A673 (cell line): ENCODE measurements around the gene YTHDF1. TPM values are rescaled to one million over a fixed set of nuclear protein-coding genes. Genes with fewer than 3 reads are reported as not detected.
"Not testable (repeated sequence)": the region's sequence is repeated elsewhere in the genome, so short reads cannot be mapped to it uniquely, and the experiment has no call there.

Experiments
- BruUV-seq: library from RNA; stranded (reverse); fragments of 400-500 nt; replicated peaks from 2 replicates; lab custom pipeline; 2021; lab: Mats Ljungman, UMichigan
- CTCF ChIA-PET: fragments of 300-600 bp; sonication (Branson Sonifier 250); formaldehyde crosslinking; loops from one replicate; lab custom pipeline; 2022; ENCODE audit warnings: antibody characterized with exemption; lab: Charles Lee
- POLR2A ChIA-PET: fragments of 300-600 bp; sonication (Branson Sonifier 250); formaldehyde crosslinking; loops from one replicate; lab custom pipeline; 2022; ENCODE audit warnings: antibody characterized with exemption; ENCODE audit not compliant: low non-redundant PET; lab: Charles Lee
- DNase-seq: peaks from one replicate; pipeline ENCODE4 v3.0.0-alpha.2; 2015; ENCODE audit warnings: low spot score
- H3K27ac ChIP-seq: fragments of 200-600 bp; sonication (generic); 2 replicates; pipeline ENCODE4 v1.5.1; 2016; ENCODE audit warnings: mixed run types, low read depth, mild to moderate bottlenecking, mixed read lengths, antibody characterized with exemption, low read length; ENCODE audit not compliant: poor library complexity, severe bottlenecking
- H3K27me3 ChIP-seq: fragments of 200-600 bp; sonication (generic); replicated peaks from 2 replicates; pipeline ENCODE4 v1.6.1; 2017; ENCODE audit warnings: mixed run types, low read depth, mild to moderate bottlenecking, mixed read lengths, antibody characterized with exemption, low read length; ENCODE audit not compliant: insufficient read depth, poor library complexity
- H3K36me3 ChIP-seq: fragments of 200-600 bp; sonication (generic); 2 replicates; pipeline ENCODE4 v1.6.1; 2016; ENCODE audit warnings: mixed run types, mild to moderate bottlenecking, mixed read lengths, antibody characterized with exemption, low read length; ENCODE audit not compliant: insufficient read depth, poor library complexity, severe bottlenecking
- H3K4me1 ChIP-seq: fragments of 200-600 bp; sonication (generic); 2 replicates; pipeline ENCODE4 v1.6.1; 2017; ENCODE audit warnings: mixed run types, mild to moderate bottlenecking, mixed read lengths, antibody characterized with exemption, low read length; ENCODE audit not compliant: insufficient read depth, poor library complexity, severe bottlenecking
- H3K4me3 ChIP-seq: fragments of 200-600 bp; sonication (generic); 2 replicates; pipeline ENCODE4 v1.5.1; 2016; ENCODE audit warnings: low read depth, mixed run types, mild to moderate bottlenecking, mixed read lengths, low read length; ENCODE audit not compliant: poor library complexity, severe bottlenecking
- H3K9me3 ChIP-seq: fragments of 200-600 bp; sonication (generic); 2 replicates; pipeline ENCODE4 v1.6.1; 2016; ENCODE audit warnings: mixed run types, low read depth, mild to moderate bottlenecking, mixed read lengths, antibody characterized with exemption, low read length; ENCODE audit not compliant: poor library complexity, severe bottlenecking
- CTCF ChIP-seq: fragments of 300-800, 200-600 bp; sonication (generic); conservative IDR thresholded peaks from 2 replicates; pipeline ENCODE4 v1.5.1; 2017; ENCODE audit warnings: low read depth, mild to moderate bottlenecking, antibody characterized with exemption, low read length, moderate library complexity, mixed read lengths
- EZH2 ChIP-seq: fragments of 200-600 bp; sonication (generic); IDR thresholded peaks from 2 replicates; pipeline ENCODE4 v1.6.1; 2017; ENCODE audit warnings: borderline replicate concordance, low read depth, mild to moderate bottlenecking, mixed read lengths, antibody characterized with exemption, low read length; ENCODE audit not compliant: poor library complexity, severe bottlenecking
- intact Hi-C: fragments of 100-400 bp; cut with micrococcal nuclease; formaldehyde crosslinking; loops from one replicate; pipeline ENCODE4 v1.10.0; 2022; ENCODE audit not compliant: unreplicated experiment
- total RNA-seq: library from RNA; stranded (reverse); gene quantifications from 2 replicates; pipeline ENCODE4 v1.2.3, GENCODE V29; 2021

The YTHDF1 gene
- total RNA-seq, 1 experiment from 2014 or later, result 52.4 TPM

GRCh38 chr20:63223121-63223825 lies 7.3 kb upstream of the YTHDF1 start:
- no peaks in the 10 kb centered on the region for H3K36me3 ChIP-seq
- POLR2A ChIA-PET, result interaction anchor here (0.6 kb wide), 1 partner anchor 322 kb away, joined by 5 read pairs; no protein-coding TSS in a partner anchor
- peak; percentile 81 for TF ChIP-seq CTCF
- no peak for TF ChIP-seq EZH2
- CTCF ChIA-PET, result interaction anchor here (0.5 to 2.6 kb wide), 11 partner anchors 10 to 1032 kb away, joined by 3 to 25 read pairs (median 4); partner anchors contain the start of gene PCMTD2
- H3K4me3 ChIP-seq, result no peak overlapping the region
- no TSS peak for BruUV-seq
- no peaks in the 10 kb centered on the region for H3K9me3 ChIP-seq
- peaks cover 14% of the 10 kb centered on the region for H3K27me3 ChIP-seq
- intact Hi-C loops, result no loop called here
- H3K27ac ChIP-seq, result no peak overlapping the region
- H3K4me1 ChIP-seq, result no peaks in the 10 kb centered on the region
- DNase-seq, result peak; percentile 46

- ChIA-PET POLR2A (no interaction called here), CTCF (interaction anchor here (0.6 to 2.6 kb wide), 2 partner anchors 159 to 214 kb away, joined by 8 to 25 read pairs; no protein-coding TSS in a partner anchor)
- no peaks in the 10 kb centered on the region for H3K4me1 ChIP-seq
- no peak overlapping the region for H3K27ac ChIP-seq
- DNase-seq, result no peak
- no peaks in the 10 kb centered on the region for H3K9me3 ChIP-seq
- H3K36me3 ChIP-seq, result no peaks in the 10 kb centered on the region
- H3K27me3 ChIP-seq, result peaks cover 14% of the 10 kb centered on the region
- TF ChIP-seq CTCF, result no peak
- TF ChIP-seq EZH2, result no peak
- intact Hi-C loops, result no loop called here
- BruUV-seq, result no TSS peak
- no peak overlapping the region for H3K4me3 ChIP-seq
These were observed 6.6 kb upstream of the YTHDF1 start for GRCh38 chr20:63222541-63222940.

- H3K36me3 ChIP-seq, H3K27ac ChIP-seq, POLR2A ChIA-PET, H3K4me3 ChIP-seq, CTCF ChIA-PET, H3K4me1 ChIP-seq, intact Hi-C loops, H3K9me3 ChIP-seq, BruUV-seq, DNase-seq: not testable (repeated sequence)
- peaks cover 14% of the 10 kb centered on the region for H3K27me3 ChIP-seq
These were observed 5.6 kb upstream of the YTHDF1 start for GRCh38 chr20:63221400-63222053.
